GM18498 (cell line): ENCODE results near the gene RNU1-4.
"Not testable (repeated sequence)": the region's sequence is repeated elsewhere in the genome, so short reads cannot be mapped to it uniquely, and the experiment has no call there.

Experiments
- ATAC-seq: cut with Tn5 transposase; IDR thresholded peaks from one replicate; pipeline ENCODE4 v1.9.1; 2021; ENCODE audit warnings: mild to moderate bottlenecking, moderate library complexity; ENCODE audit not compliant: unreplicated experiment

RNU1-4 gene

DNA sequence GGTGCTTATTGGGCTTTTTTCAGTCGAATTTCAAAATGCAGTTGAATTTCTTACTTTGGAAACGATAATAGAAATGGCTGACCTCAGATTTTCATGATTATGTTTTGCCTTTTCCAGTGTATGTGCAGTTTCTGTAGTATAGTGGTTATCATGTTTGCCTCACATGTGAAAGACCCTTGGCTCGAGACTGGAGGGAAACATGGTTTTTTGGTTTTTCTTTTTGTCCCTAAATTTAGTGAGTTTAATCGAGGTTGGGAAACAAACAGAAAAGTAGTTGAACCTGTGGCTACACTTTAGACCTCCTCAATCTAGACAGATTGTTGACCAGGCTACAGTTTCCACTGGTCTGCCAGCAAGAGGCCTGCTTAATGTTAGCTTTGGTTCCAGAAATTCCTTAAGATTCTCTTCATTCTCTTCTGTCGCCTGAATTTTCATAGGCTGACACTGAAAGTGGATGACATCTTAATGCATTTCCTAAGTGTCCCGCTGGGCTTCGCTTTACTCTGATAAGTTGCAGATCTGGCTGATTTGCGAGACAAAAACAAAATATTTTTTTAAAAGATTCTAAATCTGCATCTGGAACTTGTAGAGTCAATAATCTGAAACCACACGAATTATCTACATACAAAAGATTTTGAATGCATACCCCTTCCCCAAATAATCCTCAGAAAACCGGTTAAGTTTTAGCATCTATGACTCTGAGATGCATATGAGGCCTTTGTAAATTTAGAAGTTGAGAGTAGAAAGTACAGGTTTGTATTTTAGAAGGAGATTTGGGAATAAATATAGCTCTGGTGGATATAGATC, 14.7 kb upstream of the RNU1-4 start:
- ATAC-seq: not testable (repeated sequence)

DNA sequence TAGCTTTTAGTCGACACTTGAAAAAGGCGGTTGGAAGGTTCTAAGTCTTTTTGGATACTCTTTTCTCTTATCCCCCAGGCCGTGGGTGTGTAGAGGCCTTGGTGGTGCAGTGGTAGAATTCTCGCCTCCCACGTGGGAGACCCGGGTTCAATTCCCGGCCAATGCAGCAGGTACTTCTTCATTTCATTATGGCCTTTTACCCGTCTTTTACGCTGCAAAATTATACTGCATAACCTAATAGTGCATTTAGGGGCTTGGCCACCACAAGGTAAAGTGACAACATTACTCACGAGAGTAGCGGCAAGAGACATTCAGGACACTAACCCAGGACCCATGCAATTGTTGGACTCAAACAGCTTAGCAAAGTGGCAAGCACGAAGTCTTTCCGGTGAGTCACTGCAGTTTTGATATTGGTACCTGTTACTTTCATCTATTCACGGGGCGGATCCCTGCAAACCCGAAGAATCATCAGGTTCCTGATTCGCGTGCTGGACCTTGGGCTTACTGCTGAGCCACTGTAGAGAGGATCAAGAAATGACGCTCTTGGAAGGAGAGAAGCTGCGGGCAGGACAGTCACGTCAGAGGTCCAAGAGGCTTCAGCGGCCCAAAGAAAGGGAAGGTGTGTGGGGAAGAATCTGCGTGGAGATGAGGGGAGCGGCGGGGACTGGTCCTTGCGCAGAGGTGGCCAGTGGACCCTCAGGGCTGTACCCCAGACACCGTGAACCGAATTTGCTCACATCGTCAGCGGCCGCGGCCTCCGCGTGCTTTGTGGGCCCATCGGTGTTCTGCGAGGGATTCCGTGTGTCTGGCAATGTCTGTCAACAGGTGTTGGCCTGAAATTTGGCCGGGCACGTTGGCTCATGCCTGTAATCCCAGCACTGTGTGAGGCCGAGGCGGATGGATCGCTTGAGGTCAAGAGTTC, 12.9 kb upstream of the RNU1-4 start:
- ATAC-seq: peak; percentile 51

DNA sequence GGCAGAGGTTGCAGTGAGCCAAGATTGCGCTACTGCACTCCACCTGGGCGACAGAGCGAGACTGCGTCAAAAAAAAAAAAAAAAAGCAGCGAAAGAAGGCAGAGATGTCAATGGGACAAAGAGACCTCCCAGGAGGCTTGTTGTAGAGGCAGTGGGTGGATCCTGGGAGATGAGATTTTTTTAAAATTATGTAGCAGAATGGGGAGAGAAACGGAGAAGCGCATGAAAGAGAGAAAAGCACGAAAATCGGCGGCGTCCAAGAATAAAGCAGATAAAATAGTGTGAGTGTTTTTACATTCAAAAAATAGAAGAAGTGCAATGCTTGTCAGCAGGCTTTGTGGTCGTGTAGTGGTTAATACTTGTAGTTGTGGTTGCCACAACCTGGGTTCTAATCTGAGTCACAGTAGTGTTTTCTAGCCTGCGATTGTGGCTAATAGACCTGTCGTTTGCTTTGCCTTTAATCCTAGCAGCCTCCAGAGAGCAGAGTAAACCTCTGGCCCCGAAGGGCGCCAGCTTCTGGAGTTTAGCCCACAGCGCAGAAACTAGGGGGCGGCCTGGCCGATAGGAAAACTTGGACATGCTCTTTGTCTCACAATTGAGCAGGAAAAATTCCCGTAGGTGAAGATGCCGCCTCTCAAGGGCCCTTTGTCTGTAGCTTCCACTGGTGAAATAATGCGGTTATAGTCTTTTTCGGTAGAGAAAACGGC, 11.9 kb upstream of the RNU1-4 start:
- peak; percentile 60 for ATAC-seq

DNA sequence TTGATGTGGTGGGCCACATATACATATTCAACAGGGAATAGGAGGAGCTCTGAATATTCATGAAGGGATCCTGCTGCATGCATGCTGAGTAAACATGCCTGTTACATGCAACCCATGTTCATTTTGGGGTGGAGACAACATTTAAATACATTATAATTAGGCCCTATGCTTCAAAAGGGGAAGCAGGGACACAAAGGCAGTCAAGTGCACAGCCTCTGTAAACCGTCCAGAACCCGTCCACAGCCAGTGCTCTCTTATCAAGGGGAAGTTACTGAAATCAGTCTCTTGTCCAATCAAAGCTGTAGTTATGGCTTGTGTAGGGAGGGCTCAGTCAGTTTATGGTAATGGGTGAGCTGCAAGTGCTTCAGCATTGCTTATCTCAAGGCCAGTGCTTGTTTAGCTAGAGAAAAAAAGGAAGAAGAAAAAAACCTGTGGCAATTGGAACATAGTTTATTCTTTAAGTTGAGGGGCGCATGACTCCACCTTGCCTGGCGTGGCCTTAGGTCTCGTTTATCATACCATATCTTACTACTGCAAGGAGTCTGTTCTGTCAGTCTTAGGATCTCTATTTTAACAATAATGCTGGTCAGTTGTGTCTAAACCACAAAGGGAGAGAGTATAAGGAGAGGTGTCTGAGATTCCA, 7.9 kb upstream of the RNU1-4 start:
- not testable (repeated sequence) for ATAC-seq

DNA sequence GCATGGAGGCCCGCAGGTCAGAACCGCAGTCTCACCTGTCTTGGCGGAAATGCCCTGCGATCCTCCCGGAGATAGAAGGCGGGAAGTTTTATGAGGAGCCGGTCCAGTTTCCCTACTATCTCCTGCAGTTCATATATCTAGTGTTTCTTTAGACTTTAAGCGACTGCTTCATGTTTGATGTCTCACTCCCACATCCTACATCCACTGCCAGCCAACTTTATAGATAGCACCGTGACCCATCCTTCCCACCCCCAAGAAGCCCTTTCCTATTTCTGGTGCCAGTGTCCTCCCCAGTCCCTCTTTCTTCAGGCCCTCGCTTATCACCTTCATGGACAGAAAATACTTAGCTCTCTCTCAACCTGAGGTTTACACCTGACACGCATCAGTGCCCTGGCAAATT, 914 bp downstream of the RNU1-4 start:
- ATAC-seq: not testable (repeated sequence)

DNA sequence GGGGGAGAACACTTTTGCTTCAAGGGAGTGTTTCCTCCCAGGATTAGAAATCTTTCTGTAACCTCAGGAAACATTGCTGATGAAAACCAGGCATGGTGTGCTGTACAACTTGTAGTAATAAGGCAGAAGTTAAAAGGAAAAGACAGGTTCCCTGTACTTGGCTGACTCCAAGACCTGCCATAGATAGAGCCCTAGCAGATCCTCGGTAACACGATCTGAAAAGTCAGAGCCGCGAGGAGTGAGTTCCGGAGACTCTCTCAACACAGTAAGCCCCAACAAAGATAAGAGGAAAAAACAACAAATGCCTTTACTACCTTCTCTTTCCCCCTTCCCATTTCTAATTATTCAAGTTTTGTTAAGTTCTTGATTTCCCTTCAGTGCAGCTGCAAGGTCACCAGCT, 7.3 kb downstream of the RNU1-4 start:
- not testable (repeated sequence) for ATAC-seq

DNA sequence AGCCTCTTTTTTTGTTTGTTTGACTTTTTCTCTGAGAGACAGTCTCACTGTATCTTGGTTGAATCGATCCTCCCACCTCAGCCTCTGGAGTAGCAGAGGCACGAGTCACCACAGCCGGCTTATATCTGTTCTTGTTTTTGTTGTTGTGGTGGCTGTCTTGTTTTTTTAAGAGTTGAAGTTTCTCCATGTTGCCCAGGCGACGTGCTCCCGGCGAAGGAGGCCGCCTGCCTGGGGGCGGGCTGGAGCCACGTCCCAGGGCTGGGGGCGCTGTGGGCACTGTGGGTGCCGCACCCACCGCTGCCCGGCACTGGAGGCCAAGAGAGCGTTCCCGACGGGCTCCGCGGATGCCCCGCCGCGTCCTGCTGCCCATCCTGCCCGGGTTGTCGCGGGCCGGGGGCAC, 8.4 kb downstream of the RNU1-4 start:
- ATAC-seq: not testable (repeated sequence)

DNA sequence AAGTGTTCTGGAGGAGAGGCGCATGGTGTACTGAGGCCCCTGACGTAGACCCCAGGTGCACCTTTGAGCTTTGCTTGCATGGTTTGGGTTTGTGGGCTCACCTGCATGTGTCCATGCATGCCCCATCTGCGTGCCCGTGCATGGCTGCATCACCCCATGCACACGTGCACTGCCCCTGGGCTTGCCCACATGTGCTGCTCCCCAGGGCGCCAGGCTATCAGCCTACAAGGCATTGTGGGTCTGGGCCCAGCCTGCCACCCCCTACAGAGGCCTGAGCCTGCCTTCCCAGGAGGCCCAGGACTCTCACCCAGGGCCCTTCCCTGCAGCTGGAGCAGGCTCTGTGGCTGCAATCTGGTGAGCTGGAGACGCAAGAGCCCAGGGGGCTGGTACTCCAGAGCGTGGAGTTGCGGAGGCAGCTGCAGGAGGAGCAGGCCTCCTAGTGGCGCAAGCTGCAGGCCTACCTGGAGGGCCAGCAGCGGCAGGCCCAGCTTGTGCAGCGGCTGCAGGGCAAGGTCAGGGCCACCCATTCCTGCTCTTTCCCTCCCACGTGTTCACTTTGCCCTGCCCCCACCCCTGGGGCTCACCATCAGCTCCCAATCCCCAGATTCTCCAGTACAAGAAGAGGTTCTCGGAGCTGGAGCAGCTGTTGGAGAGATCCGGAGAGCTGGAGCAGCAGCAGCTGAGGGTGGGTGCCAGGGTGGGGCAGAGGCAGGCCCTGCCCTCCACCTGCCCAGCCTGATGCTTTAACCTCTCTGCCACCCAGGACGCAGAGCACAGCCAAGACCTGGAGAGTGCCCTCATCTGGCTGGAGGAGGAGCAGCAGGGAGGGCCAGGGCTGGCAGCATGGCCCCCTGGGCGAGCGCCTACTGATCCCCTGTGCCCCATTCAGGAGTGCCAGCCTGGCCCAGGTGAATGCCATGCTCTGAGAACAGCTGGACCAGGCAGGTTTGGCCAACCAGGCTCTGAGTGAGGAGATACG, 9.9 kb downstream of the RNU1-4 start:
- ATAC-seq: not testable (repeated sequence)

DNA sequence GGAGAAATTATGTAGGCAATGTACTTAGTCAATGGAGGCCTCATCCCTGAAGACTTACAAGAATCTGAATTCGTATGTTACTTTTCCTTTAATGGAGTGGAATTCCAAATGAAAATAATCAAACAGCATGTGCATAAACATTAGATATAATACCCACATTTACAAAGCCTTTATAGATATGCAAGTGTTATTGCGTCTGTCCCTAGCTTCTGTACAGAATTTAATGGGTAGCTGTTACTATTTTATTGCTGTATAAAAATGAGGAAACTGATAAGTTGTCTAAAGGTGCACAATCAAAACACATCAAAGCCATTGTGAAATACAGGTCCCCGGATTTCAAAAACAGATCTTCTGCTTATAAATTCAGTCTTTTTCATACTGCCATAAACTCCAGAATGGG, 12.5 kb downstream of the RNU1-4 start:
- ATAC-seq: not testable (repeated sequence)

DNA sequence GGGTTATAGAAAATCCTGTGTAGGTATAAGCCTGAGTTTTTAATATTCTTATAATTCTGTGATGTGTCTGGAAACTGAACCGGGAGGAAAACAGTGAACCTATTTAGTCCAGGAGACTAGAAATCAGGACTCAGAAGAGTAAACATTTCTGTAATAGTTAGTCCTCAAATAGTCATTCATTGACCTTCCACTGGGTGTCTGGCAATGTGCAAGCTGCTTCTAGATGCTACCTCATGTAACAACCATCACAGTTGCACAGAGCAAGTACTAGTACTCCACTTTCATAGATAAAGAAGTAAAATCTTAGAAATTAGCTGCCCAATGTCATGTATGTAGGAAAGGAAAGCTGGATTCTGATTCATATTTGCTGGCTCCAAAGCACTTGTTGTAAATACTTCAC, 15.1 kb downstream of the RNU1-4 start:
- ATAC-seq: not testable (repeated sequence)

DNA sequence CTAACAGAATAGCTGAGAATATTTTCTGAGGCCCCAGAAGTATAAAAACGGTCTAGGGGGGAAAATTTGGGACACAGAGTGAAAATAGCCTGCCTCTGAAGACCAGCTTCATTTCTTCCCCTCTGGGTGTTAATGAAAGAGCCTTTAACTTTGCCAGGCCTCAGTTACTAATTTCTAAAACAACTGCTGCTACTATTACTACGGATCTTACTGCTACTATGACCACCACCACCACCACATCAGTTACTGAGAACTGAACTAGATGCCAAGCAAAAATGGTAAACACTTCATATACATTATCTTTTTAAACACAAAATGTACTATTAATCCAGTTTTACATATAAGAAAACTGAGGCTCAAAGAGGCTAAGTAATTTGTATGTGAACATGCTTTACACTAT, 15.6 kb downstream of the RNU1-4 start:
- ATAC-seq: not testable (repeated sequence)

DNA sequence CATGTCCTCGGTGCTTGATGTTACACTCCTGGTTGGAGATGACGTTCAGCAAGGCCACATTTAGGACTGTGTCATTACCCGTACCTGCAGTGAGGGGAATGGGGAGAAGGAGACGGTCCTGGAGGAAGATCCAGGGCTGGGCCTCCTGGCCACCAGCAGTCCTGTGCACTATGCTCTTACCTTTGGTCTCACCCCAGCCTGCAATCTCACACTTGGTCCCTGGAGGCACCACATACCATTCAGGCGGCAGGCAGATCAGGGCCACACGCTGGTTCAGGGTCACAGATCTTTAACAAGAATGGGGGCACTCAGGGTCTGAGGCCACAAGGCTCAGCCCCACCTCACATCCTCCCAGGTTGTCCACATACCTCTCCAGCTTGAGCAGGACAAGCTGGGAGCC, 17.3 kb downstream of the RNU1-4 start:
- not testable (repeated sequence) for ATAC-seq

DNA sequence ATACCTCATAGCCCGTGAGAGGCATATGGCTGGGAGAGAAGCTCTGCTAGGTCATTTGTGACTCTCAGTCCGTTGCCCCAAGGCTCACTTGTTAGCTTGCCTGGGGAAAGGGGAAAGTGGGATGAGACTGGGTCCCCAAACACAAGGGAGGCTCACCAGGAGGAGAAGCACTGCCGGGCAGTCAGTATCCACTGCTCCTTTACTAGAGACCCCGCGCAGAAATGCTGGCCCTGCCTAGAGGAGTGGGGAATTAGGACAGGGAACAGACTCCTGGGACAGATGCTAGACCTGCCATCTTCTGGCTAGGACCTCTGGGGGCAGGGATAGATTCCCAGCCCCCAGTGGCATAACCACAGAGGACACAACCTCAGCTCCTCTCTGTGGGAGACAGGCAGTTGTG, 17.7 kb downstream of the RNU1-4 start:
- ATAC-seq: not testable (repeated sequence)

DNA sequence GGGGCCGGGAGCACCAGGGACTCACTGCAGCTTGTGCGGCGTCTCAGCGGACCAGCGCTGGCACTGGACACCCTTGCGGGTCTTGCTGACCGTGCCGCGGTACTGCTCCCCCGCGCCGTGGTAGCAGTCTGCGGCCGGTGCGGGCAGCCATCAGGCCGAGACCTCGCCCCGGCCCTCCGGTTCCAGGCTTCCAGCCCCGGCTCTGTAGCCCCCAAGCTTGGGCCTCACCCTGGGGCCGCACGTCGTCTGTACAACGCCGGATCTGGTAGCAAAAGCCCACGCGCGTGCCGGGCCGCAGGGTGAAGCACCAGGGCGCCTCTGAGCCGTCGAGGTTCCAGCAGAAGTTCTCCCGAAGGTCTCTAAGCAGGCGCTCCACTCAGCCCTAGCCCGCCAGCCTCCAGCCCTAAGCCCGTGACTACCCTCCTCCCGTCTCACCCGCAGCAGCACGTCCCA, 18.8 kb downstream of the RNU1-4 start:
- ATAC-seq: not testable (repeated sequence)

DNA sequence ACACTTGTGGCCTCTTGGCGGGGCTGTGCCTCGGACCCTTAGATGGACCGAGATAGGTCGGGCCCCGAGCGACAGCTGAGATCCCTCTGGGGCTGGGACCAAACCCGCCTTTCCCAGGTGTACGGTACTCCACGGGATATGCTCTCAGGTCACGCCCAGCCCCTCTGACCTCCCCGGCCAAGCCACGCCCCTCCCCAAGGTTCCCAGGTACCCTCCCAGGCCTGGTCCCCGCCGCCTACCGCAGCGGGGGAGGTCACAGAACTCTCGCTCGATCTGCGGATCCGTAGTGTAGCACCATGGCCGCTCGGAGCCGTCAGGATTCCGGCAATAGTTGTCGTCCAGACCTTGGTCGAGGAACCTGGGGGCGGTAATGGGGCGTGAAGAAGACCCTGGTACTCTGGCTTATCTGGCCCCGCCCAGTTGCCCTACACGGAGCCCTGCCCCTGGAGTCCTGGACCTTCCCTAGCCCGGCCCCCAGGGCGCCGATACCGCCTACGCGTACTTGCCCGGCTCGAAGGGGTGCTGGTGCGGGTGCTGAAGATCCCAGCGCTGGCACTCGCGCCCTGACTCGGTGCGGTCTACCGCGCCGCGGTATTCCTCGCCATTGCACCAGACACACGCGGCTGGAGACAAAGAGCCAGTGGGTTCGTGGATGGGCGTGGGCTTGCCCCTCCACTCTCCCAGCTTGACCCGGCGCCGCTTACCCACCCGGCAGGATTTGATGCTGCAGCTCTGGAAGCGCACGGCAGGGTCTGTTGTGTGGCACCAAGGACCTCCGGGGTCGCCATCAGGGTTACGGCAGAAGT, 19.5 kb downstream of the RNU1-4 start:
- not testable (repeated sequence) for ATAC-seq

DNA sequence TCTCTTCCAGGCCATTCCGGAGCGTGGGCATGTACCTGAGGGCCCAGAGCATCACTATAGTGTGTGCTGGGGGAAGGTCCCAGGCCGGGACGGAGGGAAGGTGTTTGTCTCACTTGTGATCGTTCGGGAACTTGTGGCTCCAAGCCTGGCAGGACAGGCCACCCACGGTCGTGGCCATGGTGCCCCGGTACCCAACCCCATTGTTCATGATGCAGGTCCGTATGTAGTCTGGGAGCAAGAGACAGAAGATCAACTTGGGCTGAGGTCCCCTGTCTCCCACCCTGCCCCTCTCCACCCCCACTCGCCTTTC, 20.1 kb downstream of the RNU1-4 start:
- not testable (repeated sequence) for ATAC-seq

DNA sequence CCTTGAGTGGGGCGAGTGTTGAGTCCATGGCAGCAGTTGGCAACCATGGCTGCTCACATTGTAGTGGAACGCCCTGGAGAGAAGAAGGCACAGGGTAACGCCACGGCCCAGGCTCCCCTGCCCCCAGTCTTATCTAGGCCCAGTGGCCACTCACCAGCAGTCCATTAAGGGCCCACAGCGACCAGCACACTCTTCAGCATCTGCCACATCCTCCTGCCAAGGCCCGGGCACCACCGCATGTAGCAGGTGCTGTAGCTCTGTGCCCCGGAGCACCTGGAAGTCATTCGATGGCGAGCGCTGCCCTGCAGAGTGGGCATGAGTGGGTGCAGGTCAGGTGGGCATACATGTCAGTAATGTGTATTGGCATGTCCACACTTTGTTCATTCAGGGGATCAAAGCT, 20.5 kb downstream of the RNU1-4 start:
- not testable (repeated sequence) for ATAC-seq

DNA sequence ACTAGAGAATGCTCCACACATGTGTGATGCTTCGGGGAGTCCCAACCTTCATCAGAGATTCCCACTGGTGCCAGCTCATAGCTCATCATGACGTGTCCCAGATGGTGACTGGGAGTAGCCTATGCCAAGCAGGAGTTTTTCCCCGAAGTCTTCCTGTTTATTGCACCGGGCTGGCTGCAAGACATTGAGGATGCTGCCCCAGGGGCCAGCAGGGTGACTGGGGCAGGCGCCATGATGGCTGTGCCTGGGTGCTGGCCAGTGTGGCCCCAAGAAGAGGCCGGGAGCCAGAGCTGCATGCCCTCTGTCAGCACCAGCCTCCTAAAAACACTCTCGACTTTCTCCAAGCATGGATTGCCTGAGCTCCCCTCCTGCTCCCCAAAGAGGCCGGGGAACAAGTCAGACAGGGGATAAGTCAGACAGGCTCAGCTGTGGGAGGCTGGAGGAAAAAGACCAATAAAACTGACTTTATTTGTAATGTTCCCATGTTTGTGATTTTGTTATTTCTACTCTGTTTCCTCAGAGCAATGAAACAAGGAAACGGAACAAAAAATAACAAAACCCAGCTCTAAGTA, 24.0 kb downstream of the RNU1-4 start:
- not testable (repeated sequence) for ATAC-seq
